ENCODE data around the gene PSG7.
"Not testable (repeated sequence)": the region's sequence is repeated elsewhere in the genome, so short reads cannot be mapped to it uniquely, and the experiment has no call there.

Gene PSG7

GRCh38 chr19:42913516-42913915 lies 23.5 kb downstream of the PSG7 start:
- not testable (repeated sequence) for DNase-seq (ENCODE audit: low read depth)

GRCh38 chr19:42912941-42913340 lies 24.1 kb downstream of the PSG7 start:
- not testable (repeated sequence) for DNase-seq (ENCODE audit: low read depth)

- DNase-seq (ENCODE audit: low read depth) = not testable (repeated sequence)
Measured at GRCh38 chr19:42911731-42912130, 25.3 kb downstream of the PSG7 start.

GRCh38 chr19:42906162-42906561 lies 30.8 kb downstream of the PSG7 start:
- not testable (repeated sequence) for DNase-seq (ENCODE audit: low read depth)

- DNase-seq (ENCODE audit: low read depth) = not testable (repeated sequence)
Measured at GRCh38 chr19:42900561-42900960, 36.4 kb downstream of the PSG7 start.

- DNase-seq (ENCODE audit: low read depth) = not testable (repeated sequence)
Measured at GRCh38 chr19:42899674-42900073, 37.3 kb downstream of the PSG7 start.

- not testable (repeated sequence) for DNase-seq (ENCODE audit: low read depth)
Measured at GRCh38 chr19:42899110-42899509, 37.9 kb downstream of the PSG7 start.

GRCh38 chr19:42898656-42899055 lies 38.4 kb downstream of the PSG7 start:
- not testable (repeated sequence) for DNase-seq (ENCODE audit: low read depth)

- not testable (repeated sequence) for DNase-seq (ENCODE audit: low read depth)
Measured at GRCh38 chr19:42897729-42898128, 39.3 kb downstream of the PSG7 start.

- not testable (repeated sequence) for DNase-seq (ENCODE audit: low read depth)
Measured at GRCh38 chr19:42890446-42890845, 46.6 kb downstream of the PSG7 start.

- DNase-seq (ENCODE audit: low read depth) = not testable (repeated sequence)
Measured at GRCh38 chr19:42887876-42888445, 49.0 kb downstream of the PSG7 start.

GRCh38 chr19:42882730-42883129 lies 54.3 kb downstream of the PSG7 start:
- DNase-seq (ENCODE audit: low read depth) = not testable (repeated sequence)

GRCh38 chr19:42882010-42882409 lies 55.0 kb downstream of the PSG7 start:
- DNase-seq (ENCODE audit: low read depth) = not testable (repeated sequence)

- not testable (repeated sequence) for DNase-seq (ENCODE audit: low read depth)
Measured at GRCh38 chr19:42881279-42881678, 55.7 kb downstream of the PSG7 start.

- not testable (repeated sequence) for DNase-seq (ENCODE audit: low read depth)
Measured at GRCh38 chr19:42880621-42881020, 56.4 kb downstream of the PSG7 start.

GRCh38 chr19:42879613-42880012 lies 57.4 kb downstream of the PSG7 start, which contains the start of gene PSG1:
TSS of gene PSG1 (minus strand) at chr19:42879713. CDS start at chr19:42879581, 132 bp downstream.
- DNase-seq (ENCODE audit: low read depth) = no peak

GRCh38 chr19:42876596-42876995 lies 60.4 kb downstream of the PSG7 start:
- not testable (repeated sequence) for DNase-seq (ENCODE audit: low read depth)

GRCh38 chr19:42875881-42876280 lies 61.1 kb downstream of the PSG7 start:
- not testable (repeated sequence) for DNase-seq (ENCODE audit: low read depth)

- DNase-seq (ENCODE audit: low read depth) = not testable (repeated sequence)
Measured at GRCh38 chr19:42874901-42875813, 61.9 kb downstream of the PSG7 start.

GRCh38 chr19:42874136-42874535 lies 62.9 kb downstream of the PSG7 start:
- DNase-seq (ENCODE audit: low read depth) = not testable (repeated sequence)

Data from activated T-cell treated with anti-CD3 and anti-CD28 coated beads for 24 hours (primary cell).